ENCODE results near the gene WDR75. TPM values are rescaled to one million over a fixed set of nuclear protein-coding genes. Genes with fewer than 3 reads are reported as not detected.
A peak's percentile ranks its signal among the peaks of the same experiment; 100 is the strongest.

The WDR75 gene
- total and polyA plus RNA-seq, 10 donors: 27.1 to 66.5 (median 38.4) TPM

GRCh38 chr2:189498205-189498604 lies 56.9 kb downstream of the WDR75 start:
- intact Hi-C loops (cut with DNase I; ENCODE audit: low total_unique reads): no loop called here

GRCh38 chr2:189499137-189499536 lies 57.9 kb downstream of the WDR75 start:
- peaks cover 0 to 10% (median 0%) of the 10 kb centered on the region in 8 donors for H3K9me3 ChIP-seq
- TF ChIP-seq POLR2AphosphoS5 (IDR thresholded peaks at IDR 0.05) (no peak), CTCF (IDR thresholded peaks at IDR 0.05 in 8 of 11, conservative IDR thresholded peaks at IDR 0.05 in 3 of 11) (no peak), POLR2A (IDR thresholded peaks at IDR 0.05) (no peak)
- H3K27me3 ChIP-seq (replicated peaks in 1 of 7): no peaks in the 10 kb centered on the region
- peak overlapping the region in 1 of 8 donors; percentile 19 for H3K27ac ChIP-seq
- no peak for DNase-seq
- no peak overlapping the region for H3K4me3 ChIP-seq
- no peaks in the 10 kb centered on the region for H3K36me3 ChIP-seq
- WGBS, 5 donors: 83 to 92% (median 88%) methylated on average over 1 of the region's 1 CpG
- intact Hi-C loops (cut with DNase I; ENCODE audit: low total_unique reads): no loop called here
- peaks cover 0 to 18% (median 2%) of the 10 kb centered on the region in 6 donors for H3K4me1 ChIP-seq

More at GRCh38 chr2:189498205-189498604, 56.9 kb downstream of the WDR75 start:
- TF ChIP-seq POLR2A (IDR thresholded peaks at IDR 0.05) (no peak), POLR2AphosphoS5 (IDR thresholded peaks at IDR 0.05) (no peak), CTCF (IDR thresholded peaks at IDR 0.05 in 8 of 11, conservative IDR thresholded peaks at IDR 0.05 in 3 of 11) (no peak)
- Histone ChIP-seq H3K27me3 (replicated peaks in 1 of 7) (no peaks in the 10 kb centered on the region), H3K4me1 (peaks cover 0 to 18% (median 2%) of the 10 kb centered on the region in 6 donors), H3K27ac (no peak overlapping the region), H3K4me3 (no peak overlapping the region), H3K36me3 (no peaks in the 10 kb centered on the region), H3K9me3 (peaks cover 0 to 10% (median 0%) of the 10 kb centered on the region in 8 donors)
- no peak for DNase-seq
- WGBS, 5 donors: 83 to 94% (median 85%) methylated on average over 5 of the region's 5 CpGs

GRCh38 chr2:189500456-189501160 lies 59.3 kb downstream of the WDR75 start:
- H3K9me3 ChIP-seq: peaks cover 0 to 2% (median 0%) of the 10 kb centered on the region in 8 donors
- no peaks in the 10 kb centered on the region for H3K36me3 ChIP-seq
- H3K4me1 ChIP-seq: peaks cover 0 to 27% (median 5%) of the 10 kb centered on the region in 6 donors
- no peak overlapping the region for H3K4me3 ChIP-seq
- peak overlapping the region in 2 of 8 donors; percentile 7 to 19 for H3K27ac ChIP-seq
- WGBS, 5 donors: 81 to 90% (median 86%) methylated on average over 6 of the region's 6 CpGs
- no peaks in the 10 kb centered on the region for H3K27me3 ChIP-seq (replicated peaks in 1 of 7)
- intact Hi-C loops (cut with DNase I; ENCODE audit: low total_unique reads): no loop called here
- no peak for DNase-seq
- no peak for TF ChIP-seq POLR2AphosphoS5 (IDR thresholded peaks at IDR 0.05)
- TF ChIP-seq POLR2A (IDR thresholded peaks at IDR 0.05): no peak
- no peak for TF ChIP-seq CTCF (IDR thresholded peaks at IDR 0.05 in 8 of 11, conservative IDR thresholded peaks at IDR 0.05 in 3 of 11)

- Histone ChIP-seq H3K27me3 (replicated peaks in 1 of 7) (no peaks in the 10 kb centered on the region), H3K4me1 (peaks cover 0 to 27% (median 5%) of the 10 kb centered on the region in 6 donors), H3K27ac (peak overlapping the region in 1 of 8 donors; percentile 7), H3K36me3 (no peaks in the 10 kb centered on the region), H3K9me3 (no peaks in the 10 kb centered on the region), H3K4me3 (no peak overlapping the region)
- 56 to 76% (median 70%) methylated on average over 2 of the region's 2 CpGs for WGBS, 5 donors
- DNase-seq: no peak
- TF ChIP-seq POLR2AphosphoS5 (IDR thresholded peaks at IDR 0.05) (no peak), CTCF (IDR thresholded peaks at IDR 0.05 in 8 of 11, conservative IDR thresholded peaks at IDR 0.05 in 3 of 11) (no peak), POLR2A (IDR thresholded peaks at IDR 0.05) (no peak)
- intact Hi-C loops (cut with DNase I; ENCODE audit: low total_unique reads): no loop called here
These were observed 60.2 kb downstream of the WDR75 start for GRCh38 chr2:189501487-189501886.

Measured in spleen (tissue), 11 donors.